Activated naive CD4-positive, alpha-beta T cell treated with anti-CD3 and anti-CD28 coated beads, Interleukin-2, amount 50 U/mL, for 24 hours (primary cell): ENCODE data around the gene ALMS1.
"Not testable (repeated sequence)": the region's sequence is repeated elsewhere in the genome, so short reads cannot be mapped to it uniquely, and the experiment has no call there.

Experiments used
- H3K27ac Mint-ChIP-seq: one replicate; pipeline ENCODE4 v1.8.0; 2021; ENCODE audit warnings: mild to moderate bottlenecking, mixed read lengths
- H3K27me3 Mint-ChIP-seq: one replicate; pipeline ENCODE4 v1.8.0; 2021; ENCODE audit warnings: mixed read lengths
- H3K36me3 Mint-ChIP-seq: one replicate; pipeline ENCODE4 v1.8.0; 2021; ENCODE audit warnings: mixed read lengths
- H3K4me1 Mint-ChIP-seq: one replicate; pipeline ENCODE4 v1.8.0; 2021; ENCODE audit warnings: mixed read lengths
- H3K4me3 Mint-ChIP-seq: one replicate; pipeline ENCODE4 v1.8.0; 2021; ENCODE audit warnings: mild to moderate bottlenecking, mixed read lengths
- H3K9me3 Mint-ChIP-seq: one replicate; pipeline ENCODE4 v1.8.0; 2021; ENCODE audit warnings: mixed read lengths

ALMS1 gene

GRCh38 chr2:73444202-73444601, 58.6 kb downstream of the ALMS1 start:
- H3K4me3 Mint-ChIP-seq: no peak overlapping the region

DNA sequence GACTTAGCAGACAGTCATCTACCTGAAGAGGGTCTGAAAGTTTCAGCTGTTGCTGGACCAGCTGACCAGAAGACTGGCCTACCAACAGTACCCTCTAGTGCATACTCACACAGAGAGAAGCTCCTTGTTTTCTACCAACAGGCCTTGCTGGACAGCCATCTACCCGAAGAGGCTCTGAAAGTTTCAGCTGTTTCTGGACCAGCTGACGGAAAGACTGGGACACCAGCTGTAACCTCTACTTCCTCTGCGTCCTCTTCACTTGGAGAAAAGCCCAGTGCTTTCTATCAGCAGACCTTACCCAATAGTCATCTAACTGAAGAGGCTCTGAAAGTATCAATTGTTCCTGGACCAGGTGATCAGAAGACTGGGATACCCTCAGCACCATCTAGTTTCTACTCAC, 63.2 kb downstream of the ALMS1 start:
- Mint-ChIP-seq H3K27ac (no peak overlapping the region), H3K4me3 (no peak overlapping the region), H3K27me3 (no peaks in the 10 kb centered on the region), H3K9me3 (no peaks in the 10 kb centered on the region), H3K36me3 (peaks cover 31% of the 10 kb centered on the region), H3K4me1 (no peaks in the 10 kb centered on the region)

More at GRCh38 chr2:73444202-73444601, 58.6 kb downstream of the ALMS1 start:
- H3K27me3 Mint-ChIP-seq: no peaks in the 10 kb centered on the region
- H3K27ac Mint-ChIP-seq: no peak overlapping the region
- peaks cover 33% of the 10 kb centered on the region for H3K36me3 Mint-ChIP-seq
- no peaks in the 10 kb centered on the region for H3K4me1 Mint-ChIP-seq
- no peaks in the 10 kb centered on the region for H3K9me3 Mint-ChIP-seq

DNA sequence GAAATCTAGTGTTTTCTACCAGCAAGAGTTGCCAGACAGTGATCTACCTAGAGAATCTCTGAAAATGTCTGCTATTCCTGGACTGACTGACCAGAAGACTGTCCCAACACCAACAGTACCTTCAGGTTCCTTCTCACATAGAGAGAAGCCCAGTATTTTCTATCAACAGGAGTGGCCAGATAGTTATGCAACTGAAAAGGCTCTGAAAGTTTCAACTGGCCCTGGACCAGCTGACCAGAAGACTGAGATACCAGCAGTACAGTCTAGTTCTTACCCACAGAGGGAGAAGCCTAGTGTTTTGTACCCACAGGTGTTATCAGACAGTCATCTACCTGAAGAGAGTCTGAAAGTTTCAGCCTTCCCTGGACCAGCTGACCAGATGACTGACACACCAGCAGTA, 63.8 kb downstream of the ALMS1 start:
- no peak overlapping the region for H3K4me3 Mint-ChIP-seq
- H3K36me3 Mint-ChIP-seq: peaks cover 29% of the 10 kb centered on the region
- H3K4me1 Mint-ChIP-seq: no peaks in the 10 kb centered on the region
- H3K27ac Mint-ChIP-seq: no peak overlapping the region
- no peaks in the 10 kb centered on the region for H3K9me3 Mint-ChIP-seq
- no peaks in the 10 kb centered on the region for H3K27me3 Mint-ChIP-seq

- Mint-ChIP-seq H3K27me3 (no peaks in the 10 kb centered on the region), H3K36me3 (peaks cover 31% of the 10 kb centered on the region), H3K27ac (no peak overlapping the region), H3K9me3 (no peaks in the 10 kb centered on the region), H3K4me1 (no peaks in the 10 kb centered on the region), H3K4me3 (no peak overlapping the region)
These were observed 65.8 kb downstream of the ALMS1 start for GRCh38 chr2:73451263-73451972.

- Mint-ChIP-seq H3K4me1 (no peaks in the 10 kb centered on the region), H3K27ac (no peak overlapping the region), H3K36me3 (peaks cover 28% of the 10 kb centered on the region), H3K4me3 (no peak overlapping the region), H3K9me3 (peaks cover 7% of the 10 kb centered on the region), H3K27me3 (no peaks in the 10 kb centered on the region)
These were observed 72.3 kb downstream of the ALMS1 start for GRCh38 chr2:73457982-73458381.

DNA sequence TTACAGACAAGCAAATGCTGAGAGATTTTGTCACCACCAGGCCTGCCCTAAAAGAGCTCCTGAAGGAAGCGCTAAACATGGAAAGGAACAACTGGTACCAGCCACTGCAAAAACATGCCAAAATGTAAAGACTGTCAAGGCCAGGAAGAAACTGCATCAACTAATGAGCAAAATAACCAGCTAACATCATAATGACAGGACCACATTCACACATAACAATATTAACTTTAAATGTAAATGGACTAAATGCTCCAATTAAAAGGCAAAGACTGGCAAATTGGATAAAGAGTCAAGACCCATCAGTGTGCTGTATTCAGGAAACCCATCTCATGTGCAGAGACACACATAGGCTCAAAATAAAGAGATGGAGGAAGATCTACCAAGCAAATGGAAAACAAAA, 76.8 kb downstream of the ALMS1 start:
- H3K4me1 Mint-ChIP-seq, H3K27me3 Mint-ChIP-seq, H3K27ac Mint-ChIP-seq, H3K9me3 Mint-ChIP-seq, H3K4me3 Mint-ChIP-seq: not testable (repeated sequence)
- H3K36me3 Mint-ChIP-seq: peaks cover 15% of the 10 kb centered on the region

DNA sequence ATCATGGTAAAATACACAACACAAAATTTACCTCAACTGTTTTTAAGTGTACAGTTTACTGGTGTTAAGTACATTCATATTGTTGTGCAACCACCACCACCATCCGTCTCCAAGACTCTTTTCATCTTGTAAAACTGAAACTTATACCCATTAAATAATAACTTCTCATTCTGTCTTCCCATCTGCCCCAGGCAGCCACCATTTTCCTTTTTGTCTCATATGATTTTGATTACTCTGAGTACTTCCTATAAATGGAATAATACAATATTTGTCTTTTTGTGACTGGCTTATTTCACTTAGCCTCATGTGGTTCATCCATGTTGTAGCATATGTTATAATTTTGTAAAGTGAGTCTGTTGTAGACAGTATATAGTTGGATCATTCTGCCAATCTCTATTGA, 82.7 kb downstream of the ALMS1 start:
- Mint-ChIP-seq H3K9me3 (no peaks in the 10 kb centered on the region), H3K27ac (no peak overlapping the region), H3K4me3 (no peak overlapping the region), H3K36me3 (peaks cover 6% of the 10 kb centered on the region), H3K4me1 (no peaks in the 10 kb centered on the region), H3K27me3 (no peaks in the 10 kb centered on the region)

DNA sequence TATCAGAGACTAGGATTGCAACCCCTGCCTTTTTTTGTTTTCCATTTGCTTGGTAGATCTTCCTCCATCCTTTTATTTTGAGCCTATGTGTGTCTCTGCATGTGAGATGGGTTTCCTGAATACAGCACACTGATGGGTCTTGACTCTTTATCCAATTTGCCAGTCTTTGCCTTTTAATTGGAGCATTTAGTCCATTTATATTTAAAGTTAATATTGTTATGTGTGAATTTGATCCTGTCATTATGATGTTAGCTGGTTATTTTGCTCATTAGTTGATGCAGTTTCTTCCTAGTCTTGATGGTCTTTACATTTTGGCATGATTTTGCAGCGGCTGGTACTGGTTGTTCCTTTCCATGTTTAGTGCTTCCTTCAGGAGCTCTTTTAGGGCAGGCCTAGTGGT, 98.2 kb downstream of the ALMS1 start:
- H3K36me3 Mint-ChIP-seq: peaks cover 15% of the 10 kb centered on the region
- H3K4me1 Mint-ChIP-seq, H3K27ac Mint-ChIP-seq, H3K4me3 Mint-ChIP-seq, H3K27me3 Mint-ChIP-seq, H3K9me3 Mint-ChIP-seq: not testable (repeated sequence)

- Mint-ChIP-seq H3K4me1 (peaks cover 4% of the 10 kb centered on the region), H3K9me3 (peaks cover 6% of the 10 kb centered on the region), H3K36me3 (peaks cover 38% of the 10 kb centered on the region), H3K27ac (no peak overlapping the region), H3K27me3 (no peaks in the 10 kb centered on the region), H3K4me3 (no peak overlapping the region)
These were observed 101.5 kb downstream of the ALMS1 start for GRCh38 chr2:73487112-73487657.

GRCh38 chr2:73488079-73488478, 102.4 kb downstream of the ALMS1 start:
- Mint-ChIP-seq H3K36me3 (peaks cover 40% of the 10 kb centered on the region), H3K27me3 (no peaks in the 10 kb centered on the region), H3K9me3 (peaks cover 7% of the 10 kb centered on the region)

GRCh38 chr2:73489053-73489452, 103.4 kb downstream of the ALMS1 start:
- peaks cover 7% of the 10 kb centered on the region for H3K9me3 Mint-ChIP-seq
- no peaks in the 10 kb centered on the region for H3K27me3 Mint-ChIP-seq
- peaks cover 4% of the 10 kb centered on the region for H3K4me1 Mint-ChIP-seq
- H3K27ac Mint-ChIP-seq: no peak overlapping the region
- no peak overlapping the region for H3K4me3 Mint-ChIP-seq
- H3K36me3 Mint-ChIP-seq: peaks cover 39% of the 10 kb centered on the region

More at GRCh38 chr2:73488079-73488478, 102.4 kb downstream of the ALMS1 start:
- Mint-ChIP-seq H3K27ac (no peak overlapping the region), H3K4me1 (peaks cover 4% of the 10 kb centered on the region), H3K4me3 (no peak overlapping the region)

- Mint-ChIP-seq H3K27me3 (no peaks in the 10 kb centered on the region), H3K27ac (no peak overlapping the region), H3K4me3 (no peak overlapping the region), H3K36me3 (peaks cover 47% of the 10 kb centered on the region), H3K4me1 (peaks cover 3% of the 10 kb centered on the region), H3K9me3 (peaks cover 7% of the 10 kb centered on the region)
These were observed 108.4 kb downstream of the ALMS1 start for GRCh38 chr2:73494031-73494430.

DNA sequence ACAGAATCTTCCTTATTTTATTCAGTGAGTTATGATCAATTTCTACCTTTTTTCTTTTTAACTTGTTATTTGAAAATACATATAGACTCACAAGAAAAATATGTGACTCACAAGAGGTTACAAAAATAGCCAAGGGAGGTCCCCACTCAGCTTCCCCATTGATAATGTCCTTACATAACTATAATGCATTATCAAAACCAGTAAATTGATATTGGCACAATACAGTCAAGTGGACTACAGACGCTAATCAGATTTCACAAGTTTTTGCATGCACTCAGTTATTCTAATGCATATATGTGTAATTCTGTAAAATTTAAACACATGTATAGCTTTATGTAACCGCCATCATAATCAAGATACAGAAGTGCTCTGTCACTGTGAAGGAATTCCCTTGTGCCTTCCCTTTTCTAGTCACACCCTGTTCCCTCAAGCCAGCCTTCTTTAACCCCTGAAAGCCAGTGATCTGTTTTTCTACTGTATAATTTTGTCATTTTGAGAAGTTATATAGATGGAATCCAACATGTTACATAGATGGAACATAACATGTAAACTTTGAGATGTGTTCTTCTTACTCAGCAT, 118.4 kb downstream of the ALMS1 start:
- Mint-ChIP-seq H3K27me3 (no peaks in the 10 kb centered on the region), H3K27ac (no peak overlapping the region), H3K4me3 (no peak overlapping the region), H3K36me3 (peaks cover 50% of the 10 kb centered on the region), H3K4me1 (no peaks in the 10 kb centered on the region), H3K9me3 (peaks cover 18% of the 10 kb centered on the region)

DNA sequence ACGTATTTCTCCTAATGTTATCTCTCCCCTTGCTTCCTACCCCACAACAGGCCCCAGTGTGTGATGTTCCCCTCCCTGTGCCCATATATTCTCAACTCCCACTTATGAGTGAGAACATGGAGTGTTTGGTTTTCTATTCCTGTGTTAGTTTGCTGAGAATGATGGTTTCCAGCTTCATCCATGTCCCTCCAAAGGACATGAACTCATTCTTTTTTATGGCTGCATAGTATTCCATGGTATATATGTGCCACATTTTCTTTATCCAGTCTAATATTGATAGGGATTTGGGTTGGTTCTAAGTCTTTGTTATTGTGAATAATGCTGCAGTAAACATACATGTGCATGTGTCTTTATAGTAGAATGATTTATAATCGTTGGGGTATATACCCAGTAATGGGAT, 119.2 kb downstream of the ALMS1 start:
- peaks cover 53% of the 10 kb centered on the region for H3K36me3 Mint-ChIP-seq
- H3K4me3 Mint-ChIP-seq: not testable (repeated sequence)

DNA sequence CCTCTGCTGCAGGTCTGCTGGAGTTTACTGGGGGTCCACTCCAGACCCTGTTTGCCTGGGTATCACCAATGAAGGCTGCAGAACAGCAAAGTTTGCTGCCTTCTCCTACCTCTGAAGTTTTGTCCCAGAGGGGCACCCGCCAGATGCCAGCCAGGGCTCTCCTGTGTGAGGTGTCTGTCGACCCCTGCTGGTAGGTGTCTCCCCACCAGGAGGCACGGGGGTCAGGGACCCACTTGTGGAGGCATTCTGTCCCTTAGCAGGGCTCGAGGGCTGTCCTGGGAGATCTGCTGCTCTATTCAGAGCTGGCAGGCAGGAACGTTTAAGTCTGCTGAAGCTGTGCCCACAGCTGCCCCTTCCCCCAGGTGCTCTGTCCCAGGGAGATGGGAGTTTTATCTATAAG, 124.8 kb downstream of the ALMS1 start:
- H3K36me3 Mint-ChIP-seq: peaks cover 73% of the 10 kb centered on the region
- not testable (repeated sequence) for H3K4me3 Mint-ChIP-seq, H3K27me3 Mint-ChIP-seq, H3K4me1 Mint-ChIP-seq, H3K27ac Mint-ChIP-seq
- peaks cover 39% of the 10 kb centered on the region for H3K9me3 Mint-ChIP-seq

More for the DNA sequence above, 119.2 kb downstream of the ALMS1 start:
- H3K9me3 Mint-ChIP-seq: peaks cover 22% of the 10 kb centered on the region
- H3K27ac Mint-ChIP-seq, H3K4me1 Mint-ChIP-seq, H3K27me3 Mint-ChIP-seq: not testable (repeated sequence)

GRCh38 chr2:73516033-73516432, 130.4 kb downstream of the ALMS1 start:
- peaks cover 24% of the 10 kb centered on the region for H3K9me3 Mint-ChIP-seq
- no peak overlapping the region for H3K27ac Mint-ChIP-seq
- no peak overlapping the region for H3K4me3 Mint-ChIP-seq
- H3K27me3 Mint-ChIP-seq: no peaks in the 10 kb centered on the region
- peaks cover 48% of the 10 kb centered on the region for H3K36me3 Mint-ChIP-seq
- H3K4me1 Mint-ChIP-seq: no peaks in the 10 kb centered on the region
